ENCODE results near the gene CFAP54. TPM values are rescaled to one million over a fixed set of nuclear protein-coding genes. Genes with fewer than 3 reads are reported as not detected.

The CFAP54 gene
- total and polyA plus RNA-seq, 2 experiments from 2014 or later: 0.07 to 0.76 TPM

GRCh38 chr12:96585977-96586376, 96.6 kb downstream of the CFAP54 start:
- DNase-seq (ENCODE audit: low spot score) (no peak), ATAC-seq (no peak)
- no peak overlapping the region for H3K27ac ChIP-seq (ENCODE audit: low read depth)
- no peak overlapping the region for H2AFZ ChIP-seq
- no peaks in the 10 kb centered on the region for H3K27me3 ChIP-seq (ENCODE audit: insufficient read depth)
- no peak for TF ChIP-seq JUNB (IDR thresholded peaks at IDR 0.05; ENCODE audit: unreplicated experiment)
- no peak for TF ChIP-seq CREB1 (CRISPR knock-in tag; IDR thresholded peaks at IDR 0.05; ENCODE audit: low read depth)
- no peak for TF ChIP-seq NANOG (IDR thresholded peaks at IDR 0.05; ENCODE audit: borderline replicate concordance)
- TF ChIP-seq CTCF (conservative IDR thresholded peaks at IDR 0.05; ENCODE audit: low read depth in 2 of 2): no peak
- no peak for TF ChIP-seq ZNF462 (CRISPR knock-in tag; IDR thresholded peaks at IDR 0.05)
- TF ChIP-seq EZH2phosphoT487 (IDR thresholded peaks at IDR 0.05; ENCODE audit: unreplicated experiment): no peak
- no peak for TF ChIP-seq EZH2 (IDR thresholded peaks at IDR 0.05; ENCODE audit: low read depth, unreplicated experiment)
- TF ChIP-seq POLR2AphosphoS5 (IDR thresholded peaks at IDR 0.05; ENCODE audit: low read depth): no peak
- TF ChIP-seq ZNF114 (CRISPR knock-in tag; IDR thresholded peaks at IDR 0.05): no peak
- no peak for TF ChIP-seq REST (IDR thresholded peaks at IDR 0.05; ENCODE audit: unreplicated experiment)
- no peak overlapping the region for H3K4me3 Mint-ChIP-seq
- H3K27ac Mint-ChIP-seq: no peak overlapping the region
- H3K4me1 ChIP-seq (ENCODE audit: insufficient read depth): no peaks in the 10 kb centered on the region
- H3K36me3 Mint-ChIP-seq (ENCODE audit: low read depth): no peaks in the 10 kb centered on the region
- H3K9me2 ChIP-seq (ENCODE audit: insufficient read depth): no peaks in the 10 kb centered on the region
- no peaks in the 10 kb centered on the region for H4K20me1 ChIP-seq (replicated peaks; ENCODE audit: insufficient read depth)
- H3F3A ChIP-seq (replicated peaks; ENCODE audit: low read depth): no peaks in the 10 kb centered on the region
- H3K4me1 Mint-ChIP-seq: peaks cover 5% of the 10 kb centered on the region; the same call in 1 of the 3 replicates
- H3K9me3 Mint-ChIP-seq: no peaks in the 10 kb centered on the region
- H3K4me3 ChIP-seq: no peak overlapping the region
- no peaks in the 10 kb centered on the region for H3K36me3 ChIP-seq (ENCODE audit: insufficient read depth)
- no peak overlapping the region for H3K4me2 ChIP-seq
- no peaks in the 10 kb centered on the region for H3K79me2 ChIP-seq (replicated peaks; ENCODE audit: insufficient read depth)
- H3K27me3 Mint-ChIP-seq (ENCODE audit: insufficient read depth, low read depth, poor library complexity): no peaks in the 10 kb centered on the region
